Activated T-cell treated with anti-CD3 and anti-CD28 coated beads, Interleukin-2, amount 50 U/mL, for 1 hour (primary cell): Measurements from ENCODE around the gene ACSL5.

Experiments used
- DNase-seq: peaks from one replicate; pipeline ENCODE4 v3.0.0-alpha.2; 2020

The ACSL5 gene

GRCh38 chr10:112373912-112374338 lies at the start of gene ACSL5:
Gene ACSL5 (plus strand): TSS chr10:112374116. CDS start chr10:112394947, 20,831 bp downstream.
- no peak for DNase-seq

- DNase-seq: no peak
Observed at GRCh38 chr10:112327678-112328077, 46.2 kb upstream of the ACSL5 start.

- no peak for DNase-seq
Observed at GRCh38 chr10:112330162-112330561, 43.8 kb upstream of the ACSL5 start.

GRCh38 chr10:112330607-112331160 lies 43.2 kb upstream of the ACSL5 start:
- no peak for DNase-seq

GRCh38 chr10:112332022-112332421 lies 41.9 kb upstream of the ACSL5 start:
- no peak for DNase-seq

GRCh38 chr10:112332509-112333228 lies 41.2 kb upstream of the ACSL5 start:
- DNase-seq: no peak

GRCh38 chr10:112333452-112333851 lies 40.5 kb upstream of the ACSL5 start:
- DNase-seq: no peak

GRCh38 chr10:112335111-112335867 lies 38.6 kb upstream of the ACSL5 start:
- no peak for DNase-seq

- no peak for DNase-seq
Observed at GRCh38 chr10:112335868-112336265, 38.0 kb upstream of the ACSL5 start.

GRCh38 chr10:112336556-112337201 lies 37.2 kb upstream of the ACSL5 start:
- no peak for DNase-seq

GRCh38 chr10:112338957-112339356 lies 35.0 kb upstream of the ACSL5 start:
- no peak for DNase-seq

GRCh38 chr10:112340601-112341000 lies 33.3 kb upstream of the ACSL5 start:
- no peak for DNase-seq

- DNase-seq: no peak
Observed at GRCh38 chr10:112343056-112343806, 30.7 kb upstream of the ACSL5 start.

GRCh38 chr10:112344261-112344660 lies 29.7 kb upstream of the ACSL5 start:
- no peak for DNase-seq

GRCh38 chr10:112345202-112345601 lies 28.7 kb upstream of the ACSL5 start:
- DNase-seq: no peak

GRCh38 chr10:112345743-112346142 lies 28.2 kb upstream of the ACSL5 start:
- DNase-seq: no peak

GRCh38 chr10:112346774-112347173 lies 27.1 kb upstream of the ACSL5 start:
- DNase-seq: no peak

- no peak for DNase-seq
Observed at GRCh38 chr10:112347709-112348671, 25.9 kb upstream of the ACSL5 start.

GRCh38 chr10:112348759-112349158 lies 25.2 kb upstream of the ACSL5 start:
- no peak for DNase-seq

GRCh38 chr10:112349521-112350085 lies 24.3 kb upstream of the ACSL5 start:
- DNase-seq: no peak

GRCh38 chr10:112351146-112351545 lies 22.8 kb upstream of the ACSL5 start:
- DNase-seq: no peak
